ENCODE data around the gene DNAJB6.

DNAJB6 gene

GRCh38 chr7:157413881-157414701, 77.3 kb downstream of the DNAJB6 start:
- H3K4me3 ChIP-seq (replicated peaks; ENCODE audit: low read depth, low read length): no peak overlapping the region
- no peak for DNase-seq (ENCODE audit: extremely low read depth, low read depth)
- no peak for TF ChIP-seq CTCF (IDR thresholded peaks at IDR 0.05; ENCODE audit: low read depth, low read length, missing control alignments)

- no peak for DNase-seq (ENCODE audit: extremely low read depth, low read depth)
- TF ChIP-seq CTCF (IDR thresholded peaks at IDR 0.05; ENCODE audit: low read depth, low read length, missing control alignments): no peak
- H3K4me3 ChIP-seq (replicated peaks; ENCODE audit: low read depth, low read length): no peak overlapping the region
Observed at GRCh38 chr7:157414702-157415096, 77.9 kb downstream of the DNAJB6 start.

- TF ChIP-seq CTCF (IDR thresholded peaks at IDR 0.05; ENCODE audit: low read depth, low read length, missing control alignments): no peak
- DNase-seq (ENCODE audit: extremely low read depth, low read depth): no peak
- H3K4me3 ChIP-seq (replicated peaks; ENCODE audit: low read depth, low read length): no peak overlapping the region
Observed at GRCh38 chr7:157415486-157415885, 78.7 kb downstream of the DNAJB6 start.

- TF ChIP-seq CTCF (IDR thresholded peaks at IDR 0.05; ENCODE audit: low read depth, low read length, missing control alignments): no peak
- H3K4me3 ChIP-seq (replicated peaks; ENCODE audit: low read depth, low read length): no peak overlapping the region
- DNase-seq (ENCODE audit: extremely low read depth, low read depth): no peak
Observed at GRCh38 chr7:157416011-157416410, 79.2 kb downstream of the DNAJB6 start.

GRCh38 chr7:157418204-157419034, 81.6 kb downstream of the DNAJB6 start:
- no peak for TF ChIP-seq CTCF (IDR thresholded peaks at IDR 0.05; ENCODE audit: low read depth, low read length, missing control alignments)
- no peak overlapping the region for H3K4me3 ChIP-seq (replicated peaks; ENCODE audit: low read depth, low read length)
- no peak for DNase-seq (ENCODE audit: extremely low read depth, low read depth)

GRCh38 chr7:157419035-157419293, 82.2 kb downstream of the DNAJB6 start:
- H3K4me3 ChIP-seq (replicated peaks; ENCODE audit: low read depth, low read length): no peak overlapping the region
- TF ChIP-seq CTCF (IDR thresholded peaks at IDR 0.05; ENCODE audit: low read depth, low read length, missing control alignments): no peak
- DNase-seq (ENCODE audit: extremely low read depth, low read depth): no peak

Measured in HFF-Myc (cell line).